ENCODE measurements around the gene CHD2.

The CHD2 gene

DNA sequence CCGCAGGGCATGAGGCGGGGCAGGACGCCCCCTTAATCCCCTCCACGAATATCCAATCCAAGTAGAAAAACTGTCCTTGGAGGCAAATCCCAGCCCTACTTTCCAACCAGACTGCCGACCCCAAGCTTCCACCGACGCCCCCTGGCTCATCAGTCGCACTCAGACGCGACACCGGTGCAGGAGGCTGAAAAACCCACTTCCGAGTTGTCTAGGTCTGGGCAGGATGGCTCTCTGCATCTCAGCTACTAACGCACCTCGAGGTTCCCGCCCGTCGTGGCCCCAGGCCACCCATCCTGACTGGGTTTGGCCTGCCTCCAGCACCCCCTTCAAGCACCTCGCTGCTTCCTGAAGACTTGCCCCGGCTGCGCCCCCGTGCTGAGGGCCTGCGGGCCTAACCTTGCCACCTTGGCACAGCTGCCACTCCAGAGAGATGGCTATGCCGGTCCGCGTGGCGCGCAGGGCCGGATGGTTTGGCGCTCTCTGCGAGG is 173.4 kb downstream of the CHD2 start:
- Histone ChIP-seq H3K9ac (ENCODE audit: low read depth, low read length, poor library complexity, severe bottlenecking) (peak overlapping the region; percentile 50), H3K9me2 (replicated peaks; ENCODE audit: low read depth, low read length) (no peaks in the 10 kb centered on the region), H3K4me2 (ENCODE audit: low read depth, low read length, poor library complexity, severe bottlenecking) (peak overlapping the region; percentile 93), H3F3A (ENCODE audit: low read depth) (no peaks in the 10 kb centered on the region), H3K36me3 (ENCODE audit: insufficient read depth, low read length) (no peaks in the 10 kb centered on the region), H3K27me3 (ENCODE audit: insufficient read depth, low read length, poor library complexity, severe bottlenecking) (peaks cover 58% of the 10 kb centered on the region), H4K20me1 (ENCODE audit: insufficient read depth, low read length, poor library complexity, severe bottlenecking) (no peaks in the 10 kb centered on the region), H3K79me2 (ENCODE audit: insufficient read depth, low read length) (no peaks in the 10 kb centered on the region), H3K4me1 (ENCODE audit: insufficient read depth, low read length, poor library complexity, severe bottlenecking) (peaks cover 17% of the 10 kb centered on the region), H2AFZ (ENCODE audit: low read length) (peak overlapping the region; percentile 75; the same call in 1 of the 2 replicates), H3K4me3 (ENCODE audit: low read length, poor library complexity, severe bottlenecking) (peak overlapping the region; percentile 80), H3K9me3 (ENCODE audit: insufficient read depth, low read depth, low read length) (no peaks in the 10 kb centered on the region)
- TF ChIP-seq EZH2phosphoT487 (IDR thresholded peaks at IDR 0.05; ENCODE audit: borderline replicate concordance), result no peak
- TF ChIP-seq, protein P1, sequence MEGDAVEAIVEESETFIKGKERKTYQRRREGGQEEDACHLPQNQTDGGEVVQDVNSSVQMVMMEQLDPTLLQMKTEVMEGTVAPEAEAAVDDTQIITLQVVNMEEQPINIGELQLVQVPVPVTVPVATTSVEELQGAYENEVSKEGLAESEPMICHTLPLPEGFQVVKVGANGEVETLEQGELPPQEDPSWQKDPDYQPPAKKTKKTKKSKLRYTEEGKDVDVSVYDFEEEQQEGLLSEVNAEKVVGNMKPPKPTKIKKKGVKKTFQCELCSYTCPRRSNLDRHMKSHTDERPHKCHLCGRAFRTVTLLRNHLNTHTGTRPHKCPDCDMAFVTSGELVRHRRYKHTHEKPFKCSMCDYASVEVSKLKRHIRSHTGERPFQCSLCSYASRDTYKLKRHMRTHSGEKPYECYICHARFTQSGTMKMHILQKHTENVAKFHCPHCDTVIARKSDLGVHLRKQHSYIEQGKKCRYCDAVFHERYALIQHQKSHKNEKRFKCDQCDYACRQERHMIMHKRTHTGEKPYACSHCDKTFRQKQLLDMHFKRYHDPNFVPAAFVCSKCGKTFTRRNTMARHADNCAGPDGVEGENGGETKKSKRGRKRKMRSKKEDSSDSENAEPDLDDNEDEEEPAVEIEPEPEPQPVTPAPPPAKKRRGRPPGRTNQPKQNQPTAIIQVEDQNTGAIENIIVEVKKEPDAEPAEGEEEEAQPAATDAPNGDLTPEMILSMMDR (conservative IDR thresholded peaks at IDR 0.05; ENCODE audit: low read length), result no peak

- H4K20me1 ChIP-seq (ENCODE audit: insufficient read depth, low read length, poor library complexity, severe bottlenecking), result no peaks in the 10 kb centered on the region
- no peaks in the 10 kb centered on the region for H3F3A ChIP-seq (ENCODE audit: low read depth)
- no peaks in the 10 kb centered on the region for H3K79me2 ChIP-seq (ENCODE audit: insufficient read depth, low read length)
- H3K4me3 ChIP-seq (ENCODE audit: low read length, poor library complexity, severe bottlenecking), result no peak overlapping the region
- H3K4me2 ChIP-seq (ENCODE audit: low read depth, low read length, poor library complexity, severe bottlenecking), result no peak overlapping the region
- H3K9me3 ChIP-seq (ENCODE audit: insufficient read depth, low read depth, low read length), result no peaks in the 10 kb centered on the region
- H3K9me2 ChIP-seq (replicated peaks; ENCODE audit: low read depth, low read length), result no peaks in the 10 kb centered on the region
- H3K27me3 ChIP-seq (ENCODE audit: insufficient read depth, low read length, poor library complexity, severe bottlenecking), result peaks cover 58% of the 10 kb centered on the region
- no peak for TF ChIP-seq EZH2phosphoT487 (IDR thresholded peaks at IDR 0.05; ENCODE audit: borderline replicate concordance)
- TF ChIP-seq, protein P1 (conservative IDR thresholded peaks at IDR 0.05; ENCODE audit: low read length), result no peak
- no peak overlapping the region for H2AFZ ChIP-seq (ENCODE audit: low read length)
- no peak overlapping the region for H3K9ac ChIP-seq (ENCODE audit: low read depth, low read length, poor library complexity, severe bottlenecking)
- no peaks in the 10 kb centered on the region for H3K36me3 ChIP-seq (ENCODE audit: insufficient read depth, low read length)
- peaks cover 17% of the 10 kb centered on the region for H3K4me1 ChIP-seq (ENCODE audit: insufficient read depth, low read length, poor library complexity, severe bottlenecking)
These were observed 174.5 kb downstream of the CHD2 start for GRCh38 chr15:93074599-93074998.

DNA sequence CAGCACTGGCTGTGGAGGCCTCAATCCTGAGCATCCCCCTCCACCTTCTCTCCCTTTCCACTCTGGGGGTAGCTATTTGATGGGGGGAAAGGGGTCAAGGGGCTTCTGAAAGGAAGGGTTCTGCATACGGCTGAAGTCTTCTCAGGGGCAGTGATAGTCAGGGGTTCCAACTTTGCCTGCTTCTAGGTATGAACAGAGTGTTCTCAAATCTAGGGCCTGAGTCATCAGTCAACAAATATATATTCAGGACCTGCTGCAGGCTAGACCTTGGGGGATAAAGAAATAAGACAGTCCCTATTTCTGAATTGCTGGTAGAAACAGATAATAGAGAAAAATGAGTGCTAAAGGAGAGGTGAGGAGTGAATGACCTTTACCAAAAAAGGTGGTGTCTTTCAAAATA is 176.1 kb downstream of the CHD2 start:
- Histone ChIP-seq H3K36me3 (ENCODE audit: insufficient read depth, low read length) (no peaks in the 10 kb centered on the region), H3K9me3 (ENCODE audit: insufficient read depth, low read depth, low read length) (no peaks in the 10 kb centered on the region), H3K4me1 (ENCODE audit: insufficient read depth, low read length, poor library complexity, severe bottlenecking) (peaks cover 17% of the 10 kb centered on the region), H4K20me1 (ENCODE audit: insufficient read depth, low read length, poor library complexity, severe bottlenecking) (no peaks in the 10 kb centered on the region), H3F3A (ENCODE audit: low read depth) (no peaks in the 10 kb centered on the region), H3K4me2 (ENCODE audit: low read depth, low read length, poor library complexity, severe bottlenecking) (no peak overlapping the region), H3K4me3 (ENCODE audit: low read length, poor library complexity, severe bottlenecking) (no peak overlapping the region), H3K27me3 (ENCODE audit: insufficient read depth, low read length, poor library complexity, severe bottlenecking) (peaks cover 62% of the 10 kb centered on the region), H3K9me2 (replicated peaks; ENCODE audit: low read depth, low read length) (no peaks in the 10 kb centered on the region), H3K79me2 (ENCODE audit: insufficient read depth, low read length) (no peaks in the 10 kb centered on the region), H2AFZ (ENCODE audit: low read length) (no peak overlapping the region), H3K9ac (ENCODE audit: low read depth, low read length, poor library complexity, severe bottlenecking) (no peak overlapping the region)
- TF ChIP-seq, protein P1 (conservative IDR thresholded peaks at IDR 0.05; ENCODE audit: low read length), result no peak
- no peak for TF ChIP-seq EZH2phosphoT487 (IDR thresholded peaks at IDR 0.05; ENCODE audit: borderline replicate concordance)

All from Loucy (cell line).